ENCODE measurements around the gene AVEN. TPM values are rescaled to one million over a fixed set of nuclear protein-coding genes. Genes with fewer than 3 reads are reported as not detected.

AVEN gene
- total and polyA plus RNA-seq, 2 of the 13 experiments (the other 11 are each of a cell fraction or from before 2014, with no cell fraction given), result 4.4 to 17.5 TPM

GRCh38 chr15:34038023-34038870, 757 bp downstream of the AVEN start (continued):
- TF ChIP-seq ARID2 (CRISPR knock-in tag; IDR thresholded peaks at IDR 0.05; ENCODE audit: borderline replicate concordance) (no peak), ZNF3 (CRISPR knock-in tag; IDR thresholded peaks at IDR 0.05) (peak; percentile 91), RBM39 (IDR thresholded peaks at IDR 0.05; ENCODE audit: low read depth, low read length, poor library complexity, severe bottlenecking) (peak; percentile 56), ETS1 (CRISPR knock-in tag; IDR thresholded peaks at IDR 0.05) (0 out of 2 replicates have a peak, but pooled peaks have one; percentile 31), ZHX2 (IDR thresholded peaks at IDR 0.05; ENCODE audit: low read depth) (0 out of 2 replicates have a peak, but pooled peaks have one; percentile 19), ZHX2 (CRISPR knock-in tag; IDR thresholded peaks at IDR 0.05; ENCODE audit: borderline replicate concordance) (no peak; the same call in 1 of the 2 replicates), HNF4G (IDR thresholded peaks at IDR 0.05; ENCODE audit: borderline replicate concordance, low read depth, low read length) (no peak), HNF4G (CRISPR knock-in tag; IDR thresholded peaks at IDR 0.05; ENCODE audit: borderline replicate concordance, low read depth) (0 out of 2 replicates have a peak, but pooled peaks have one; percentile 41), ZNF770 (CRISPR knock-in tag; IDR thresholded peaks at IDR 0.05) (0 out of 2 replicates have a peak, but pooled peaks have one; percentile 3), LBX2 (CRISPR knock-in tag; IDR thresholded peaks at IDR 0.05; ENCODE audit: borderline replicate concordance) (0 out of 2 replicates have a peak, but pooled peaks have one; percentile 63), ZNF329 (CRISPR knock-in tag; IDR thresholded peaks at IDR 0.05; ENCODE audit: low read depth) (peak; percentile 55; the same call in 1 of the 2 replicates), ZNF354B (CRISPR knock-in tag; IDR thresholded peaks at IDR 0.05) (0 out of 2 replicates have a peak, but pooled peaks have one; percentile 60), SAFB2 (CRISPR knock-in tag; IDR thresholded peaks at IDR 0.05; ENCODE audit: borderline replicate concordance, low read depth) (0 out of 2 replicates have a peak, but pooled peaks have one; percentile 32), ZSCAN20 (CRISPR knock-in tag; IDR thresholded peaks at IDR 0.05; ENCODE audit: borderline replicate concordance) (0 out of 2 replicates have a peak, but pooled peaks have one; percentile 77), ETV5 (CRISPR knock-in tag; IDR thresholded peaks at IDR 0.05; ENCODE audit: borderline replicate concordance) (0 out of 2 replicates have a peak, but pooled peaks have one; percentile 16), ZNF350 (CRISPR knock-in tag; IDR thresholded peaks at IDR 0.05; ENCODE audit: borderline replicate concordance, low read depth) (peak; percentile 32; the same call in 1 of the 2 replicates), MYC (CRISPR knock-in tag; IDR thresholded peaks at IDR 0.05; ENCODE audit: borderline replicate concordance) (peak; percentile 93), BORCS8-MEF2B (CRISPR knock-in tag; IDR thresholded peaks at IDR 0.05) (peak; percentile 76)

Data from HepG2 (cell line).